GDM1 (cell line): Measurements from ENCODE around the gene PFKM.

Experiments
- DNase-seq: peaks from one replicate; lab custom pipeline; 2025; lab: John Stamatoyannopoulos, UW

The PFKM gene

GRCh38 chr12:48157018-48157888 lies 38.1 kb downstream of the PFKM start, which contains the start of gene ASB8:
TSS of gene ASB8 (minus strand) at chr12:48157515. CDS start at chr12:48153496, 4,019 bp downstream.
- DNase-seq = peak; percentile 96

GRCh38 chr12:48157889-48158370 lies 38.8 kb downstream of the PFKM start:
- no peak for DNase-seq

GRCh38 chr12:48160046-48160445 lies 40.9 kb downstream of the PFKM start:
- DNase-seq = no peak

- DNase-seq = peak; percentile 75
Measured at GRCh38 chr12:48160807-48161206, 41.6 kb downstream of the PFKM start.

GRCh38 chr12:48163150-48163747 lies 44.1 kb downstream of the PFKM start:
- no peak for DNase-seq

GRCh38 chr12:48164451-48164850 lies 45.3 kb downstream of the PFKM start:
- no peak for DNase-seq

- DNase-seq = peak; percentile 16
Measured at GRCh38 chr12:48165089-48165981, 46.2 kb downstream of the PFKM start.

GRCh38 chr12:48169011-48169410 lies 49.8 kb downstream of the PFKM start:
- no peak for DNase-seq

GRCh38 chr12:48175613-48176416 lies 56.7 kb downstream of the PFKM start:
- DNase-seq = no peak

GRCh38 chr12:48176417-48176751 lies 57.2 kb downstream of the PFKM start:
- DNase-seq = no peak

GRCh38 chr12:48177982-48178381 lies 58.8 kb downstream of the PFKM start:
- no peak for DNase-seq

GRCh38 chr12:48179466-48179865 lies 60.3 kb downstream of the PFKM start:
- no peak for DNase-seq

GRCh38 chr12:48180424-48180823 lies 61.3 kb downstream of the PFKM start:
- no peak for DNase-seq

GRCh38 chr12:48180857-48181495 lies 61.8 kb downstream of the PFKM start:
- DNase-seq = no peak

GRCh38 chr12:48182631-48183030 lies 63.5 kb downstream of the PFKM start:
- DNase-seq = no peak

GRCh38 chr12:48183091-48183875 lies 64.1 kb downstream of the PFKM start, which contains the start of gene CCDC184:
TSS of gene CCDC184 (plus strand) at chr12:48183644. CDS start at chr12:48184123, 479 bp downstream.
- DNase-seq = no peak

GRCh38 chr12:48183876-48184548 lies 64.8 kb downstream of the PFKM start:
- DNase-seq = no peak

GRCh38 chr12:48184549-48184922 lies 65.4 kb downstream of the PFKM start:
- no peak for DNase-seq

GRCh38 chr12:48185181-48185919 lies 66.2 kb downstream of the PFKM start:
- no peak for DNase-seq
